ENCODE measurements around the gene SPCS2.

The SPCS2 gene

GRCh38 chr11:74948898-74949752 lies at the start of gene SPCS2, which contains the start of gene XRRA1:
SPCS2 (plus strand) TSS chr11:74949266; CDS start chr11:74949286, 20 bp downstream.
XRRA1 (minus strand) TSS chr11:74949091; CDS start chr11:74940878, 8,213 bp downstream.
- peak; percentile 98 for DNase-seq (ENCODE audit: low spot score)

- no peak for DNase-seq (ENCODE audit: low spot score)
Measured at GRCh38 chr11:74902342-74902741, 46.7 kb upstream of the SPCS2 start.

- no peak for DNase-seq (ENCODE audit: low spot score)
Measured at GRCh38 chr11:74905326-74905725, 43.7 kb upstream of the SPCS2 start.

GRCh38 chr11:74909385-74909784 lies 39.7 kb upstream of the SPCS2 start:
- DNase-seq (ENCODE audit: low spot score): no peak

- no peak for DNase-seq (ENCODE audit: low spot score)
Measured at GRCh38 chr11:74909812-74910211, 39.3 kb upstream of the SPCS2 start.

GRCh38 chr11:74923125-74923524 lies 25.9 kb upstream of the SPCS2 start:
- DNase-seq (ENCODE audit: low spot score): no peak

GRCh38 chr11:74925281-74925680 lies 23.8 kb upstream of the SPCS2 start:
- DNase-seq (ENCODE audit: low spot score): no peak

GRCh38 chr11:74926304-74927030 lies 22.6 kb upstream of the SPCS2 start:
- no peak for DNase-seq (ENCODE audit: low spot score)

- DNase-seq (ENCODE audit: low spot score): no peak
Measured at GRCh38 chr11:74927496-74927895, 21.6 kb upstream of the SPCS2 start.

GRCh38 chr11:74929431-74930363 lies 19.4 kb upstream of the SPCS2 start:
- no peak for DNase-seq (ENCODE audit: low spot score)

- DNase-seq (ENCODE audit: low spot score): no peak
Measured at GRCh38 chr11:74932169-74932568, 16.9 kb upstream of the SPCS2 start.

- DNase-seq (ENCODE audit: low spot score): no peak
Measured at GRCh38 chr11:74932797-74933196, 16.3 kb upstream of the SPCS2 start.

GRCh38 chr11:74933765-74934164 lies 15.3 kb upstream of the SPCS2 start:
- DNase-seq (ENCODE audit: low spot score): no peak

- DNase-seq (ENCODE audit: low spot score): no peak
Measured at GRCh38 chr11:74935285-74935684, 13.8 kb upstream of the SPCS2 start.

- no peak for DNase-seq (ENCODE audit: low spot score)
Measured at GRCh38 chr11:74936087-74936486, 13.0 kb upstream of the SPCS2 start.

- DNase-seq (ENCODE audit: low spot score): no peak
Measured at GRCh38 chr11:74936976-74937375, 12.1 kb upstream of the SPCS2 start.

GRCh38 chr11:74937696-74938475 lies 11.2 kb upstream of the SPCS2 start:
- no peak for DNase-seq (ENCODE audit: low spot score)

- no peak for DNase-seq (ENCODE audit: low spot score)
Measured at GRCh38 chr11:74941492-74941891, 7.6 kb upstream of the SPCS2 start.

- DNase-seq (ENCODE audit: low spot score): no peak
Measured at GRCh38 chr11:74942073-74942759, 6.8 kb upstream of the SPCS2 start.

- no peak for DNase-seq (ENCODE audit: low spot score)
Measured at GRCh38 chr11:74948546-74948897, 544 bp upstream of the SPCS2 start.

- DNase-seq (ENCODE audit: low spot score): no peak
Measured at GRCh38 chr11:74949753-74950137, 679 bp downstream of the SPCS2 start.
